Pulmonary artery endothelial cell (primary cell): ENCODE data around the gene RPS2. TPM values are rescaled to one million over a fixed set of nuclear protein-coding genes. Genes with fewer than 3 reads are reported as not detected.
"Not testable (repeated sequence)": the region's sequence is repeated elsewhere in the genome, so short reads cannot be mapped to it uniquely, and the experiment has no call there.

ENCODE experiments used
- DNase-seq: peaks from one replicate; pipeline ENCODE4 v3.0.0-alpha.2; 2011; ENCODE audit warnings: low read depth, low spot score
- total RNA-seq: library from RNA; depleted of rRNA; stranded (reverse); fragments of >200 nt; gene quantifications from 2 replicates; pipeline ENCODE4 v1.2.3, GENCODE V29; 2014

RPS2 gene
- total RNA-seq, 1 donor from 2014 or later, result 4,514 TPM

GRCh38 chr16:1963806-1964505 is 670 bp downstream of the RPS2 start:
- no peak for DNase-seq

DNA sequence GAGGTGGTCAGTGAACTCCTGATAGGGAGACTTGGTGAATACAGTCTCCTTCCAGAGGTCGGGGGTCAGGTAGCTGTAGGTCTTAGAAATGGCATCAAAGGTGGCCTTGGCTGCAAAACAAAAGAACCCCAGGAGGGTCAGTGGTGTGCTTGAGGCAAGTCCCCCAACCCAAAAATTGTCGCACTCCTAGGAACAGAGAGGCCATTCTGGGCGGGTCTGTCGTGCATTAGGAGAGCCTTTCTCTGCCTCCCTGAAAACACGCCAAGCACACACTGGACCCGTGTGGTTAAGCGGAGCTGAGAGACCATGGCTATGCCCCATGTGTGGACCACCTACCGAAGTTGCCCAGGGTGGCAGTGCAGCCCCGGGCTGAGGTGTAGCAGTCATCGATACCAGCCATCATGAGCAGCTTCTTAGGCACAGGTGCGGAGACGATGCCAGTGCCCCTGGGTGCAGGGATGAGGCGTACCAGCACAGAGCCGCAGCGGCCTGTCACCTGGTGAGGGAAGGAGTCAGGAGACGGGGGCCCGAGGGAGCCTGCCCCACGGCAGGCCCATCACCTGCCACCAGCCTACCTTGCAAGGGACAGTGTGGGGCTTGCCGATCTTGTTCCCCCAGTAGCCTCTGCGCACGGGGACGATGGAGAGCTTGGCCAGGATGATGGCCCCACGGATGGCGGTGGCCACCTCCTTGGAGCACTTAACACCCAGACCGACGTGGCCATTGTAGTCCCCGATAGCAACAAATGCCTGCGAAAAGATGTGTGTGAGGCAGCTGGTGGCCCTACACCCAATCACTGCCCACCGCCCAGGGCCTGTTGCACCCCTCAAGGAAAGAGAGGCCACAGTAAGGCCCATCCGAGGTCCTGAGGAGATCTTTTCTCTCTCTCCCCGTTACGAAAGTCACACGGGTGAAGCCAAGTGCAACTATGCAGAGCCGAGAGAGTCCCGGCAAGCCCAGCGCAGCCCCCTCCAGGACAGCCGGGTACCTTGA is 2.2 kb downstream of the RPS2 start:
- not testable (repeated sequence) for DNase-seq

GRCh38 chr16:1961651-1962067 is 3.0 kb downstream of the RPS2 start:
- DNase-seq, result no peak

GRCh38 chr16:1960665-1961630 is 3.7 kb downstream of the RPS2 start:
- no peak for DNase-seq

DNA sequence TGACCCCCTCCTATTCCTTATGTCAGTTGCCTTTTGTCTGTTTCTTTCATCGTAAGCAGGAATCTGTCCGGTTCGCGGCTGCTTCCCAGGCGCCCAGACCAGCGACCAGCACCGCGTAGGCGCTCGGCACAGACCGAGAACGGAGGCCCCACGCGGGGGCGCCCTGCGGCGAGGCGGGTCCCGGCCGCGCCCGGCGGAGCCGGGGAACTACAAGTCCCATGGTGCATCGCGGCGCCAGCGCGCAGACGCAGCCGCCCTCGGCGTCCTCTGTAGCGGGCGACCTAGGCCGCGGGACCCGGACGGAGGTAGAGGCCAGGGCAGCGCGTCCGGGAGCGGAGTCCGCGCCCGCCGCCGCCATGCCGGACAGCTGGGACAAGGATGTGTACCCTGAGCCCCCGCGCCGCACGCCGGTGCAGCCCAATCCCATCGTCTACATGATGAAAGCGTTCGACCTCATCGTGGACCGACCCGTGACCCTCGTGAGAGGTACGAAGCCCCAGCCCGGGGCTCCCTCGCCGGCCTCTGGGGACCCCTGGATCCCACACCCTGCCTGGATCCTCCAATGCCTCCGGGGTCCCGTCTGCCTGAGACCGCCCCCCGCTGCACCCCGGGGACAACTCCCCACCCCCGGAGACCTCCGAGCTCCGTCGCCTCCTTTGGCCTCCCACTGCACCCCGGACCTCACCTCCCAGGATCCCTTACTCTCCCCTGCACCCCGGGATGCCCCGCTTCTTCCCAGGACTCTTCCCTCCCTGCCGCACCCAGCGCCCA is 5.2 kb downstream of the RPS2 start, which contains the start of gene NDUFB10:
Gene NDUFB10, plus strand, starts transcription at position 270 of the 771 bp plus-strand sequence. Its CDS starts 87 bp downstream, at position 357.
- no peak for DNase-seq

- DNase-seq, result no peak
Measured at GRCh38 chr16:1958715-1959268, 5.8 kb downstream of the RPS2 start.

- DNase-seq, result not testable (repeated sequence)
Measured at GRCh38 chr16:1958143-1958491, 6.5 kb downstream of the RPS2 start.

DNA sequence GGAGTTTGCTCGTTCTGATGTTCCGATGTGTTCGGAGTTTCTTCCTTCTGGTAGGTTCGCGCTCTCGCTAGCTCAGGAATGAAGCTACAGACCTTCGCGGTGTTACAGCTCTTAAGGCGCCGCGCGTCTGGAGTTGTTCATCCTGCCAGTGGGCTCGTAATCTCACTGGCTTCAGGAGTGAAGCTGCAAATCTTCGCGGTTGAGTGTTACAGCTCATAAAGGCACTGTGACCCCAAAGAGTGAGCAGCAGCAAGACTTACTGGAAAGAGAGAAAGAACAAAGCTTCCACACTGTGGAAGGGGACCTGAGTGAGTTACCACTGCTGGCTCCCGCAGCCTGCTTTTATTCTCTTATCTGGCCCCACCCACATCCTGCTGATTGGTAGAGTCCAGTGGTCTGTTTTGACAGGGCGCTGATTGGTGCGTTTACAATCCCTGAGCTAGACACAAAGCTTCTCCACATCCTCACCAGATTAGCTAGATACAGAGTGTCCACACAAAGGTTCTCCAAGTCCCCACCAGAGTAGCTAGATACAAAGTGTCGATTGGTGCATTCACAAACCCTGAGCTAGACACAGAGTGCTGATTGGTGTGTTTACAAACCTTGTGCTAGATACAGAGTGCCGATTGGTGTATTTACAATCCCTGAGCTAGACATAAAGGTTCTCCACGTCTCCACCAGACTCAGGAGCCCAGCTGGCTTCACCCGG is 7.0 kb downstream of the RPS2 start:
- not testable (repeated sequence) for DNase-seq

- no peak for DNase-seq
Measured at GRCh38 chr16:1953734-1954133, 10.9 kb downstream of the RPS2 start.

- no peak for DNase-seq
Measured at GRCh38 chr16:1950559-1950958, 14.1 kb downstream of the RPS2 start.

DNA sequence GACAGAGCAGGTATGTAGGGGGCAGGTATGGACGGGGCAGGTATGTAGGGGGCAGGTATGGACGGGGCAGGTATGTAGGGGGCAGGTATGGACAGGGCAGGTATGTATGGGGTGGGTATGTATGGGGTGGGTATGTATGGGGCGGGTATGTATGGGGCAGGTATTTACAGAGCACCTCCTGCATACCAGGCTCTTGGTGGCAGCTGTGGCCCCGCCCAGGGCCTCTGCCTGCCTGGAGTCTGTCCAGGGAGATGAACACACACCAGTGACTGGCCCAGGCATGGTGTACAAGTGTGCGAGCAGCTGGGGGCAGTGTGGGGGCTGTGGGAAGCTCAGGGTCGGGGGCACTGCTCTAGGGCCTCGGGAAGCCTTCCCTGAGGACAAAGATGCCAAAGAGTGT is 14.6 kb downstream of the RPS2 start:
- no peak for DNase-seq

GRCh38 chr16:1949507-1949906 is 15.1 kb downstream of the RPS2 start:
- no peak for DNase-seq

- DNase-seq, result no peak
Measured at GRCh38 chr16:1947369-1947670, 17.3 kb downstream of the RPS2 start.

- no peak for DNase-seq
Measured at GRCh38 chr16:1946495-1947368, 17.9 kb downstream of the RPS2 start.

DNA sequence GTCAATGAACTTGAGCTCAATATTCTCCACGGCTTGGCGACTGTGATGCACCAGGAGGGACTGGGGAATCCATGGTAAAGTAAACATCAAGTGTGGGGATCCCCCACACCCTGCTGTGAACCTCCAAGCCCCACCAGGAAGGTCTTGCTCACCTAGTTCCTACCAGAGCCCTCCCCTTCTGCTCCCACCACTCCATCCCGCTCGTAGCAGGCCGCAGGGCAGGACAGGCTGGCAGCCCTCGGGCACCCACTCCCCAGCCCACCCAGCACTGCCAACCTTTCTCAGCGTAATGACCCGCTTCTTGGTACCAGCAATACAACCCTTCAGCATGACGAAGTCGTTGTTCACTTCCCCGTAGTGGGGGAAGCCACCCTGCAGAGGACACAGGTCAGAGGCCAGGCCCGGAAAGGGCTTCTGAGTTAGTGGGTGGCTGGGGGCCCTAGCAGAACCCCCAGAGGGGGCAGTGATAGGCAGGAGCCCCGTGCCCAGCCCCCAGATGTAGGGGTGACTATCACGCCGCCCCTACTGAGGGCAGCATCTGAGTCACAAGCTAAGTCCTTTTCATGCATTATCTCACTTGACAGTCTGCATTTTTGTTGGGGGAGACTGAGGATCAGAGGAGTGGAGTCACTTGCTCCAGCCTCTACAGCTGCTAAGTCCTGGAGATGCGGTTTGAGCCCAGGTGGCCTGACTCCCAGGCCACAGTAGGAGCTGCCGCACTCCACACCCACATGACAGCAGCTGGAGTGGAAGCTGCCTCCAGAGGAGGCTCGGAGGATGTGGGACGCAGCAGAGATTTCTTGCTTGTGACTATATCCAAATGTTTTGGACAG is 18.9 kb downstream of the RPS2 start:
- DNase-seq, result no peak

DNA sequence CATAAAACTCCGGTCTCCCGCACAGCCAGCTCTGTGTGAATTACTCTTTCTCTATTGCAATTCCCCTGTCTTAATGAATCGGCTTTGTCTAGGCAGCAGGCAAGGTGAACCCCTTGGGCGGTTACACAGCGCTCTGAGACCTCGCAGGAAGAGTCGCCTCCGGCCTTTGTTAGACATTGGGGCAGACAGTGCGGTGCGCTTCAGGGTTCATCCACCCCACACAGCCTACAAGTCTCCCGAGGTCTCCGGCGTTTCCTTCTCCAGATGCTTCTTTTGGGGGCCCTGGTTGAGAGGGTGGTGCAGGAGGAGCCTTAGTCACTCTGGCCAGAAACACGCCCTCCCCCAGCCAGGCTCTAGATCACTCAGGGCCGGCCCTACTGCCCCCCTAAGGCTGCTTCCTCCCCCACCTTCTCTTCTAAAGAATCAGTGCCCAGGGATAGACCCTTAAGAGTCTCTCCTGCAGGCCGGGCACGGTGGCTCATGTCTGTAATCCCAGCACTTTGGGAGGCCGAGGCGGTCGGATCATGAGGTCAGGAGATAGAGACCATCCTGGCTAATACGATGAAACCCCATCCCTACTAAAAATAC is 19.9 kb downstream of the RPS2 start:
- DNase-seq, result no peak
